ENCODE results near the gene CNOT8.
"Not testable (repeated sequence)": the region's sequence is repeated elsewhere in the genome, so short reads cannot be mapped to it uniquely, and the experiment has no call there.

The CNOT8 gene

DNA sequence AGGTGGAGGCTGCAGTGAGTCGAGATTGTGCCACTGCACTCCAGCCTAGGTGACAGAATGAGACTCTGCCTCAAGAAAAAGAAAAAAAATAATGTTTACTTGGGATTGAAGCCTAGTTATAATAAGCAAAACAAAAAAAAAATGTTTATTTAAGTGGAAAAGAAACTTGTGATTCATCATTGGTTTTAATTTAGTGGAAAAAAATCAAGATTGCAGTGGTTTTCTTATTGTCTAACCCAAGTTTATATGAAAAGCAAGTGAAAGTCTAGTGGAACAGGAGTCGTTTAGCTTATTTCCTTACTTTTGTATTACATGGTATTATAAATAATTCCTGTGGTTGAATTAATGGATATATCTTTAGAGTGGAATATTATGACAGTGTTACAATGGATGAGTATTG lies 8.4 kb downstream of the CNOT8 start:
- FAIRE-seq = no peak

DNA sequence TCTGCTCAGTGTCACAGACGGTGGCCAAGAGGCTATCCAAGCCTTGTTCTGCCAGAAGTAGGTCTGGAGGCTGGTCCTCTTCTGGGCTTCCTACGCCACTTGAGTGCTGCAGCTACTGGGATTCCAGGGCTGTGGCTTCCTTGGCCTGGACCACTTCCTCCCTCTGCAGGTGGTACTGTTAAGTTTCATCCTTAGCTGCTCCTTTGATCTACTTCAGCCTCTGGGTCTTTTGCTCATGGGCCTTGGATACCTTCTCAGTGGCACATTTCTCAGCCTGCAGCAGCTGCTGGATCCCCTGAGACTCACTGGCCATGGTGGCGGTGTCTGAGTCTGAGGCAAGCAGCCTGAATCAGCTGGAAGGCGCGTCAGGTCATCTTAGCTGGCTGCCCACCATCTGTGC lies 10.3 kb downstream of the CNOT8 start:
- FAIRE-seq = no peak

DNA sequence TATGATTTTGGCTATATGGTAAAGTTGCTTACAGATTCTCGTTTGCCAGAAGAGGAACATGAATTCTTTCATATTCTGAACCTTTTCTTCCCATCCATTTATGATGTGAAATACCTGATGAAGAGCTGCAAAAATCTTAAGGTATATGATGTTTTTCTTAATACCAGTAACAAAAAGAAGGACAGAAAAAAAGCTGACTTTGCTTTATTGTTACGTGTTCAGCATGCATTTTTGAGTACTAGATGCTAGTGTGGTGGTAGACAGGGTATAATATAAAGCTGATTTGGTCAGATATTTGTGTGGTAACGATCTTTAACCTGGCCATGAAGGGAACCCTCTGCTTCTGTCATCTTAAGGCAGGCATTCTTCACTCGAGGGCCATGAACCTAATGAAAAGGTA lies 13.3 kb downstream of the CNOT8 start:
- no peak for FAIRE-seq

DNA sequence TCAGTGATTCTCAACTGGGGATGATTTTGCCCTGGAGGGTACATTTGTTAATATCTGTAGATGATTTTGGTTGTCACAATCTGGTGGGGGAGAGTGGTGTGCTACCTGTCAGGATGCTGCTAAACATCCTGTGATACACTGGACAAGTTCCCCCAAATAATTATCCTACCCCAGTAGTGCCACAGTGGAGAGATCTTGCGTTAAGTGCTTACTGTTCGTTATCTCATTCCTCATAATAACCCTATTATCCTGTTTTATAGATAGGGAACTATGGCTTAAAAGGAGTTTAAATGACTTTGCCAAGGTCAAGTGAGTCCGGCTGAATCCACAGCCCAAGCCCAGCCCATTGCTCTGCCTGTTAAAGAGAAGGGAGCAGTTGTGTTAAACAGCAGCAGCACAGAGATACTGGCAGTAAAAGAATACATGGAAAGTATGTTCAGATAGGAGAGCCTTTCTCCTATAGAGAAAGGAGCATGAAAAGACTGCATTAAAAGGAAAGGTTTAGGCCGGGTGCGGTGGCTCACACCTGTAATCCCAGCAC lies 15.4 kb downstream of the CNOT8 start:
- no peak for FAIRE-seq

DNA sequence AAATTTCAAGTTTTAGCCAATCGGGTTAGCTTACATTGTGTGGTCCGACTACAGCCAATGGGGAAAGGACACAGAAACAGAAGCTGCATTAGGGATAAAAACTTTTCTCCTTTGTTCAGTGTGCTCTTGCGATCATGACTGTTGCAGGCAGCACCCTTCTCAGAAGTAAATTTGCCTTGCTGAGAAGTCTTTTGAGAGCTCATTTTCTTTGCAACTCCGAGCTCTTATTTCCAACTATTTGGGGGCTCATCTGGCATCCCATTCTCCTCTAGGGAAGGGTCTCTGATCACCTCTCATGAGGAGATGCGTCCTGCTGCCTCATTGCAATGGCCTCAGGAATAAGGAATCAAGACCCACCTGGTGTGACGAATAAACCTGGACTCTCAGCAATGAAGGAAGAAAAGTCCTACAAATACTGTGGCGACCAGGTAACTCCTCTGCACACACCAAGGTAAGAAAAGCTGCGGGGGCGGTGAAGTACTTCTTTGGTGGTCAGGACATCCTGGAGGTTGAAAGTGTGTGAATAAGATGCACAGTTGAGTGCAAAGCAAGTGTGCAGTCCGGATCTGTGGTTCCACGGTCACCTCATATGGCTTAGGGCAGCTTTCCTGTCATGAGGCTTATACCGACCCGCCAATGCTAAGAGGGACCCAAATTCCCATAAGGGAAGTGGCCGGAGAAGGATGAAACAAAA lies 20.4 kb downstream of the CNOT8 start:
- no peak for FAIRE-seq

DNA sequence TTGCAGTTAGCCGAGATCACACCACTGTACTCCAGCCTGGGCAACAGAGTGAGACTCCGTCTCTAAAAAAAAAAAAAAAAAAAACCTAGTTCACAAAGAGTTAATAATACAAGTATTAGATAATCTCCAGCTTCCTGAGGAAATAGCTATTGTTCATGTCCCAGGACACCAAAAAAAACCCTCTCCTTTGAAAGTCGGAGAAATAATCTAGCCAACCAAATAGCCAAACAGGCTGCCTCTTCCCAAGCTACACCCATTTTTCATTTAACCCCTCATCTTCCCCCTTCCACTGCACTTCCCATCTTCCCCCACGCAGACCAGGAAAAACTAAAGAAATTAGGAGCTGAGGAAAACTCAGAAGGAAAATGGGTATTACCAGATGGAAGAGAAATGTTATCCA lies 23.6 kb downstream of the CNOT8 start:
- FAIRE-seq = no peak

DNA sequence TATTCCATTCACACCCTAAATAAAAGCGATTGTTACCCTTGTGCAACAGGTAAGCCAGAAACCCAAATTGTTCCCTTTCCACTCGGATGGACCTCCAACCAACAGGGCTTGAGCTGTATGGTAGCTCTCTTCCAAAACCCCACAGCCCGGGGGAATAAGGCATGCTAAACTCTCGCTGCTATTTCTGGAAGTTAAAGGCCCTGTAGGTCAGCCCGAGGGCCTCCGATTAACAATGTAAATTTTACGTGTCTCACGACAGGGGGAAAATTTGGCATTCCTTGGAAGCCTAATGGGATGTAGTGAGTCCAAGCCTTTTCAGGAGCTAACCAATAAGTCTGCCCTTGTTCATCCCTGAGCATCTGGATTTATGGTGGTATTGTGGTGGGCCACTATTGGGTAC lies 26.0 kb downstream of the CNOT8 start:
- FAIRE-seq = no peak

DNA sequence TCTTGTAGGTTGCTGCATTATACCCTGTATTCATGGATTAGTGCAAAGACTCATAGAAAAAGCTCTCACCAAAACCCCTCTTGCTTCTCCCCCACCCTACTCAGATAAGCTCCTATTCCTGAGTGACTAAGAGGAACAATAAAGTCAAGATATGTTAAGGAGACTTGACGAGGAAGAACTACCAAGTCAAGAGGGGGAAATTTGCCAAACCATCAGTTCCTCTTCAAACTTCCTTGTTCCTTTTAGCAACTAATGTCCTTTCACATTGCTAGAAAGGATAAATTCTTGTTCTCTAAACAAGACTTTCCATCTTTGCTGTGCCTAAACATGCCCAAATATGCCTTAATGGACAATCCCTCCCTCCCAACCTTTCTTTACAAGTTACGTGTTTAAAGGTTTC lies 27.0 kb downstream of the CNOT8 start:
- no peak for FAIRE-seq

DNA sequence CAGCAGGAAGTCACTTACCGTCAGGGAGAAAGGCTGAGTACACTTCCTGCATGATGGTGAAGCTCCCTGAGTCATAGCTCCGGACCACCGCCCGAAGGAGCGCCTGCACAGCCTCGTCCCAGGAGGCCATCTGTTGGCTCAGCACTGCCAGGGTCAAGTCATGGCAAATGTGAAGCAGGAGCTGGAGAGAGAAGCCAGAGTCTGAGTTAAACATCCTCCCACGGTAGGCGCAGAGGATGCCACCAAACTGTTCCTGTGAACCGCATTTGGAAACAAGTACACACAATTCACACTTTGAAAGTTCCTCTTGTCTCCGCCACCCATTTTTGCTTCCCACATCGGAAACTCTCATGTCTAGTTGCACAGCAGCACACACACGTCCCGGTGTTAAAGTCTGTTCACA lies 33.9 kb downstream of the CNOT8 start:
- FAIRE-seq = no peak

DNA sequence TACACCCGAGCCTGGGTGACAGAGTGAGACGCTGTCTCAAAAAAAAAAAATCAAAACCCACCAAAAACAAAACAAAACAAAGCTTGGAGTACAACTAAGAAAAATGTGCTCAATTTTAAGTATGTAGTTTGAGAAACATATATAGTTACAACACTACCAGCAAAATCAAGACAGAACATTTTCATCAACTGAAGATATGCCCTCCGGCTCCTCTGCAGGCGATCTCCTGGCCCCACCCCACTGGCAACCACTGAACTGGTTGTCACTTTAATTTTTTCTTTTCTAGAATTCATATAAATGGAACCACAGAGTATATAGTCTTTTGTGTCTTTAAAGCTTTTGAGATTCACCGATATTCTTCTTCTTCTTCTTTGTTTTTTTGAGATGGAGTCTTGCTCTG lies 35.0 kb downstream of the CNOT8 start:
- no peak for FAIRE-seq

DNA sequence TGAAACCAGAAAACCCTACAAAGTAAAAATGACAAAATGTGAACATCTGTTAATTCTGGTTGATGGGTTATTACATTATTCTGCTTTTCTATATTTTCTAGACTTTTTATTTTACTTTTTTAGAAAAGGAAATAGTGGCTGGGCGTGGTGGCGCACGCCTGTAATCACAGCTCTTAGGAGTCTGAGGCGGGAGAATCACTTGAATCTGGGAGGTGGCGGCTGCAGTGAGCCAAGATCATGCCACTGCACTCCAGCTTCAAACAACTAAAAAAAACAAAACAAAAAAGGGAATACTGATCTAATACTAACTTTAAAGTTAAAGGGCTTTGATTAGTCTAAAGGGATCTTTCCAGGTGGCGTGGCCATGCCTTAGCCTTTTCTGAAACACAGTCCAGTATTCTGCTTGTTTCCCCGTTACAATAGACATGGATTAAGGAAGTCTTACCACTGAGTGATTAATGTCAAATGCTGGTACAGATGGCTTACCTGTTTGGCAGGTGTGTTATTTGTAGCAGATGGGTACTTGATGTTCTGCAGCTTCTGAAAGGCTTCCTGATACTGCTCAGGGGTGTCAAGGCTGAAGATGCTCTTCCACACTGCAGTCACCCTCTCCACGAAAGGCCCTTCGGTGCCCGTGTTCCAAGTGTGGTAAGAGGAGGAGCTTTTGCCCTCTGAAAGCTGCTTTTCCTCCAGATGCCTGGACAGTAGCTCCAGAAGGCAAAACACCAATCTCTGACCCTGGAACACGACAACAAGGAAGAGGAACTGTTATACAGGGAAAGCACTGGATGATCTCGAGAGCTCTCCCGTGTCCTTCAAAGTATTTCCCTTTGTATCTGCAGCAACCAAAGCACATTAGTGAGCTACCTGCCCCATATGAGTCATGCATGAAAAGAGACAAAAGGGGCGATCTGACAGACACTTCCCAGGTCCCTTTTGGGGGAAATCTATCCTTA lies 37.5 kb downstream of the CNOT8 start:
- FAIRE-seq = peak; percentile 34

DNA sequence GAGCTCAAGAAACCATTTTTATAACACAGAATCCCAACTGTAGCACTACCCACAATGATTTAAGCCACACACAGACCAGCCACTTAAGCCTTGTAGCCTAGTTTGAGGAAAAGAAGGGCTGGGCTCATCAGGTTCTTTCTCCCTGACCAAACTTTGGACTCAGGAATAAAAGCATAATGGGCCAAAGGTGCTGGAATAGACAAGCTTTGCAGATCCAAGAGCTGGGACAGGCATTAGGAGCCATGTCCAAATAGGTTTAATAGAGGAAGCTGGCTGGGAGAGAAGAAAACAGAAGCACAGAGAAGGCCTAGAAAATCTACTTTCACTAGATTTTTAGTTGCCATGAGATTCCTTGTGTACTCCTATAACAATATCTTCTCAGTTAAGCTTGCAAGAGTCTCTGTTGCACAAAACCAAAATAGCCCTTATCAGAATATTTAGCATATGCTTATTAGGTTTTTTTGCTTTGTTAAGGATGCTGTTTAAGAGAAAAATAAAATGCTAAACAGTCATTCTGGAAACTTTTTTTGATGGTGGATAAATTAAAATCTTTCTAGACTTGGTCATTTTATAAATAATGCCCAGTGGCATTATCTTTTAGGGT lies 38.2 kb downstream of the CNOT8 start:
- FAIRE-seq = no peak

DNA sequence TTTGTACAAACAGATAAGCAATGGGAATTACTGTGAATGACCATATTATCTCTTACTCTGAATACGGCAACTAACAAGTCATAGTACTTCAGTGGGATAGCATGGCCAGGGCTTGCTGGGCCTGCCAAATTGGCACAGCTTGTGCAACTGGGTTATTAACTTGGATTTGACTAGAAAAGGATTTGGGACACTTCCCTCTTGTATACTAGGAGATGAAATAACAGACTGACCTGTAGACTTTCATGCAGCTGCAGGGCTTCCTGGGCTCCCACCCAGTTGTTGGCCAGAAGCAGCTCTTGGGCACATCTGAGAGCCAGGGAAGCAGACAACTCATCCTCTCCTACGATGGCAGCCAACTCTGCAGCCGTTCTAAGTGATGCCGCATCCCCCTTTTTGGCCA lies 39.8 kb downstream of the CNOT8 start:
- FAIRE-seq = no peak

DNA sequence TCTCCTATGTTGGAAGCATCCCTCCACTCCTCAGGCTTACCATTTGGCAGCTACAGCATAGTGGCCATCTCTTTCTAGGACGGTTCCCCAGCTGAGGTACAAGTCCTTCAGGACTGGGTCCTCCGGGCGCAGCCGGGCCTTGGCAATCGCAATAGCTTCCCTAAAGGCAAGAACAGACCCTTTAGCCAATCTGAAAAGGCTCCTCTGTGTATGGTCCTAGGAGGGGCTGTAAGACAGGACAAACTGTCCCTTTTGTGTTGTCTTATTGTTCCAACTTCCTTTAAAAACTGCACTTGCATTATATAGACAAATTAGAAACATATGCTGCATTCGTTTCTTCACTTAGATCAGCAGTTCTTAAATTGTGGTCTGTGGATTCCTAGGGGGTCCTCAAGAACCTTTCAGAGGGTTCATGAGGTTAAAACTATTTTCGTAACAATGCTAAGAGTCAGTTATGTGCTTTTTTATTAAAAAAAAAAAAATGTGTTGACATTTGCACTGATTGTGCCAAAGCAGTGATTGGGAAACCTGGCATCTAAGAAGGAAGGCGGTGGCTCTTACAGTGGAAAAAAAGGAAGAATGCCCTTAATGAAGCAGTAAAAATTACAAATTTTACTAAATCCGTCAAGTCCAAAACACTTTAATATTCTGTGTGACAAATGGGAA lies 40.9 kb downstream of the CNOT8 start:
- no peak for FAIRE-seq

DNA sequence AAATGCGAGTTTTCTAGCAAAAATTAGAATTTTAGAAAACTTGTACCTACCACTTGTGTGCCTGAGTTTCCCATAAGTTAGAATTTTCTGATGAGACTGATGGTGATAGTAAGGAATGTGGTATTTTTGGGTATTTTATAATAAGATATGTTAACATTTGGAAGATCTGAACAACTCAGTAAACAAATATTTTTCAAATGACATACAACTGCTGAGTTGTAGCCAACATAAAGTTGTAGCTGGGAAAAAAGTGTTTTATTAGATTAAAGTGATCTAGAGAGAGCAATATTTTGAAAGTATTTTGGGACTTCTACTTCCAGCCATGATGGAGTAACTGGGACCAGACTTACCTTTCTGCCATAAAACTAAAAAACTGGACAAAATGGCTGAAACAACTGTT lies 41.6 kb downstream of the CNOT8 start:
- no peak for FAIRE-seq

DNA sequence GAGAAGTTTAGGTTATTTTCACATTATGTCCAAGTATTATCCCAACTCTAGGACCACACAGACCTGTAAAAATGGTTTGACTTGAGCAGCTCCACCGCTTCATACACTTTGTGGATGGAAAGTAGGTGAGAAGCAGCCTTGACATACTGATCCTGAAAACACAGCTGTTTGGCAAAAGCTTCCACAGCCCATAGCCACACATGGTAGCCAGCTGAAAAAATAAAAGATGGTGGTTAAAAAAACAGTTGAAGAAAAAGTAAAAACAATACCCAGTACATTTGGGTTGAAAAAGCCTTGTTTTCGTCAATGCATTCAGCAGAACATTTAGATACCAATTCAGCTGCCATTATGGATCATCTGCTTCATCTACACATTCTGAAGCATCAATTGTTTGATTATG lies 42.8 kb downstream of the CNOT8 start:
- FAIRE-seq = no peak

DNA sequence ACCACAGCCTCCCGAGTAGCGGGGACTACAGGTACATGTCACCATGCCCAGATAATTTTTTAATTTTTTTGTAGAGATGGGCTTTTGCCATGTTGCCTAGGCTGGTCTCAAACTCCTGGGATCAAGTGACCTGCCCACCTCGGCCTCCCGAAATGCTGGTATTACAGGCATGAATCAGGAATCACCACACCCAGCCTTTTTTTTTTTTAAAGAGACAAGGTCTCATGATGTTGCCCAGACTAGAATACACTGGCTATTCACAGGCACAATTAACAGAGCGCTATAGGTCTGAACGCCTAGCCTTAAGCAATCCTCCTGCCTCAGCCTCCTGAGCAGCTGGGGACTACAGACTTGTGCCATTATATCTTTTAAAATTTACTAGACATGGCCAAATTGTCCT lies 43.5 kb downstream of the CNOT8 start:
- no peak for FAIRE-seq

DNA sequence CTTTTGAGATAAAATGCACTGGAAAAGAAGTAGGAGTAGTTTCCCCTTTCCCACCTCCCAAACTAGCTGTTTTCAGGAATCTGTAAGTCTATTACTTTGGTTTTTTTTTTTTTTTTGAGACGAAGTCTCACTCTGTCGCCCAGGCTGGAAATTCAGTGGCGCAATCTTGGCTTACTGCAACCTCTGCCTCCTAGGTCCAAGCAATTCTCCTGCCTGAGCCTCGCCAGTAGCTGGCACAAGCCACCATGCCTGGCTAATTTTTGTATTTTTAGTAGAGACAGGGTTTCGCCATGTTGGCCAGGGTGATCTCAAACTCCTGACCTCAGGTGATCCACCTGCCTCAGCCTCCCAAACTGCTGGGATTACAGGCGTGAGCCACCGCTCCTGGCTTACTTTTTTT lies 47.2 kb downstream of the CNOT8 start:
- FAIRE-seq = not testable (repeated sequence)

DNA sequence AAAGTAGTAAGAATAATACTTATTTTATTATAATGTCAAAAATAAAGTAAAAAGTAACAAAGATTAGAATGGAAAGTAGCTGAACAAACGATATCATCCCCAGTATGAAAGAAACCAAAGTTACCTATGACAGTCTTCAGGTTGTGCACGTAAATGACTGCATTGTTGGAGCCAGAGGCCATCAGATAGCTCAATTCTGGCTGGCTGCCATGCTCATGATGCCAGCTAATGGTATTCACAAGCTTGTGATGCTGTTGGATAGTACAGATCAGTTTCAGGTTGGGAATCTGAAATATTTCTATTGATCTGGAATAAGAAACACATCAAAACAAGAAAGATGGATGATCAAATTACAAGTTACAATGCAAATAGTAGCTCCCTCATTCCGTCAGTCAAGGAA lies 58.4 kb downstream of the CNOT8 start:
- no peak for FAIRE-seq

DNA sequence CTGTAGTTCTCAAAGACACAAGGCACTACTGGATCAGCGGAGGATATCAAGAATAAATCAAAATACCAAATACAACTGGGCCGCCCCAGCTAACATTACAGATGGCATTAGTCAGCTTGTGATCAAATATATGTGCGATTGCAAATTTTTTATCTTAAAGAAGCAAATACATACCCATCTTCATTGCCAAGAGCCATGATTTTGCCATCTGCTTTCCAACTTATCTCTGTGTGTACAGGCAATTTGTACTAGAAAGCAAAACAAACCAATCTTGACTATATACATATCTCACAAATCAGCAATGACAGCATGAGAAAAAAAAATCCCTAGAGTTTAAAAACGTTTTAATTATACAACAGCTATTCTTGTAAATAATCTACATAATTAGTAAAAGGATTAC lies 59.3 kb downstream of the CNOT8 start:
- FAIRE-seq = no peak

DNA sequence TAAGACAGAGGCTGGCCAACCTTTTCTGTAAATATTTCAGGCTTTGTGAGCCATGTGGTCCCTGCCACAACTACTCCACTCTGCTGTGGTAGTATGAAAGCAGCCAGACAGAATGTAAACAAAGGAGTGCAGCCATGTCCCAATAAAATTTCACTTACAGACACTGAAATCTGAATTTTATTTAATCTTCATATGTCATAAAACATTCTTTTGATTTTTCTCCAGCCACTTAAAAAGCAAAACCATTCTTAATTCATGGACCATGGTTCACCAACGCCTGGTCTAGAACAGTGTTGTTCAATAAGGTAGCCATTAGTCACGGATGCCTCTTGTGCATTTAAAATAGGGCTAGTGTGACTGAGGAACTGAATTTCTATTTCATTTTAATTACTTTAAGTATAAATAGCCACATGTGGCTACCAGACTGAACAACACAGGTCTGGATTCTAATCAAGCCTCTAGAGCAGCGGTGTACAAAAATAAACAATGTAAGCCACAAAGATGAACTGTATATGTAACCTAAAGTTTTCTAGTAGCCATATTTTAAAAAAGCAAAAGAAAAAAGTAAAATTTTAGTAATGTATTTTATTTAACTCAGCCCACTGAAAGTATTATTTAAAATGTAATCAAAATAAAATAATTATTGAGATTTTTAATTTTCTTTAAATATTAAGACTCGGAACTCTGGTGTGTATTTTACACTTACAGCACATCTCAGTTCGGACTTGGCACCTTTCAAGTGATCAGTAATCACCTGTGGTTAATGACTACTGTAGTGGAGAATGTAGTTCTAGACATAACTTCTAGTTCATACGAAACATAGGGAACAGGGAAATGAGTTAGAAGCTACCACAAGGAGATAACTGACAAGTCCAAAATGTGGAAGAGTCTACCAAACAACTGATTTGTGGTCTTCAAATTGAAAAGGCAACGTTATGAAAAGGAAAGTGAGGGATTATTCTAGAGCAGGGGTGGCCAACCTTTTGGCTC lies 65.3 kb downstream of the CNOT8 start:
- peak; percentile 52 for FAIRE-seq
